Heart right ventricle (tissue), 16 donors: Measurements from ENCODE around the gene STXBP5. TPM values are rescaled to one million over a fixed set of nuclear protein-coding genes. Genes with fewer than 3 reads are reported as not detected.
A peak's percentile ranks its signal among the peaks of the same experiment; 100 is the strongest.

Source experiments
- ATAC-seq, 8 donors: fragments of 200-7000 bp; cut with Tn5 transposase; one replicate each; pipeline ENCODE4 v1.9.1; 2020; ENCODE audit warnings: mild to moderate bottlenecking in 8 of 8, moderate library complexity in 8 of 8, moderate number of reproducible peaks in 1 of 8
- DNase-seq, 2 donors: peaks; one replicate each; pipeline ENCODE4 v3.0.0-alpha.2; 2020
- H3K27ac ChIP-seq, 10 donors: fragments of 200-600 bp; sonication (generic) in 2 of 10; one replicate each; pipeline versions ENCODE4 v1.5.0 to v1.8.0; 2020 to 2022; ENCODE audit warnings: mild to moderate bottlenecking in 3 of 10
- H3K27me3 ChIP-seq, 7 donors: fragments of 200-600 bp; one replicate each; pipeline ENCODE4 v1.8.0; 2021 to 2022; ENCODE audit warnings: mild to moderate bottlenecking in 2 of 7
- H3K36me3 ChIP-seq, 9 donors: fragments of 200-600 bp; sonication (generic) in 1 of 9; one replicate each; pipeline versions ENCODE4 v1.5.0 to v1.8.0; 2020 to 2022; ENCODE audit warnings: mild to moderate bottlenecking in 2 of 9
- H3K4me1 ChIP-seq, 9 donors: fragments of 200-600 bp; sonication (generic) in 1 of 9; one replicate each; pipeline versions ENCODE4 v1.5.0 to v1.8.0; 2020 to 2022; ENCODE audit warnings: mild to moderate bottlenecking in 4 of 9
- H3K4me3 ChIP-seq, 10 donors: fragments of 200-600 bp; sonication (generic) in 2 of 10; one replicate each; pipeline versions ENCODE4 v1.5.0 to v1.8.0; 2020 to 2022; ENCODE audit warnings: mild to moderate bottlenecking in 7 of 10, moderate library complexity in 2 of 10
- H3K9me3 ChIP-seq, 11 donors: fragments of 200-600 bp in 10 of 11; sonication (generic) in 2 of 11; one replicate each; pipeline versions ENCODE4 v1.5.0 to v1.8.0; 2013 to 2022; ENCODE audit warnings: mild to moderate bottlenecking in 2 of 11, control low read depth in 1 of 11, moderate library complexity in 1 of 11
- WGBS, 2 donors: extraction: QIAGEN DNeasy Blood & Tissue Kit; methylation state at CpG; one replicate each; pipeline ENCODE4 v1.1.7; 2013; ENCODE audit warnings: inconsistent platforms in 1 of 2; 5-methylcytosine and 5-hydroxymethylcytosine counted together
- intact Hi-C, 10 donors: fragments of 100-400 bp; cut with DNase I; formaldehyde crosslinking; loops; one replicate each; pipeline versions ENCODE4 v1.11.1 to v1.14.2; 2022
- polyA plus RNA-seq, 2 donors: library from polyadenylated mRNA; stranded (reverse); fragments of 200-250 nt; gene quantifications; one replicate each; pipeline ENCODE4 v1.2.3, GENCODE V29; 2013
- total RNA-seq, 10 donors: library from RNA; stranded (reverse); fragmentation: NEBNext Ultra II Directional in 3 of 10; extraction: Animal tissue kit (Norgen Biotek cat#: 25700) in 3 of 10; gene quantifications; one replicate each; pipeline versions ENCODE4 v1.2.1 to v1.2.4, GENCODE V29; 2021 to 2023
- TF ChIP-seq, protein P1 (sequence below), 9 donors: fragments of 200-600 bp; sonication (generic) in 2 of 9; IDR thresholded peaks; one replicate each; pipeline versions ENCODE4 v1.5.0 to v1.8.0; 2021 to 2022; ENCODE audit warnings: antibody characterized with exemption in 9 of 9, mild to moderate bottlenecking in 5 of 9, moderate library complexity in 1 of 9
- donor health status: Arrhythmogenic right ventricular cardiomyopathy.
- donor health status: ischemic (EF 13 %, LVEDD 7.1; RV severe dilation, severe dysfunction).
- donor health status: healthy with polysubstance abuse.
- donor health status: DM: no; HTN: yes; CAD: no.
- donor health status: DM: no; HTN: no; CAD: no.
- donor health status: ischemic (EF 25% LVEDD 6.9; RV normal size, moderate dysfunction).
- donor health status: ischemic (EF 25% LVEDD 5.7; RV mildly dilated, moderate dysfunction).
- donor health status: healthy.
- donor health status: DM: yes; HTN: yes; CAD: no.
- donor health status: Ischemic cardiomyopathy.
- donor health status: ischemic (EF 35%, LVEDD 5.7; RV mildly dilated, moderate dysfunction).
- donor health status: nonischemic (EF 11% LVEDD 7.7; RV severe dilation, severe dysfunction).
- donor health status: DM: yes; HTN: yes; CAD: no.
- donor health status: PGD.
- donor health status: ischemic (EF 29% LVEDD 5.4; RV normal size, mild dysfunction).
- donor health status: nonischemic (EF 23%, LVEDD 6.1; RV moderate dilation, normal function).

Gene STXBP5
- total and polyA plus RNA-seq, 12 donors: 2.8 to 23.2 (median 13.4) TPM

DNA sequence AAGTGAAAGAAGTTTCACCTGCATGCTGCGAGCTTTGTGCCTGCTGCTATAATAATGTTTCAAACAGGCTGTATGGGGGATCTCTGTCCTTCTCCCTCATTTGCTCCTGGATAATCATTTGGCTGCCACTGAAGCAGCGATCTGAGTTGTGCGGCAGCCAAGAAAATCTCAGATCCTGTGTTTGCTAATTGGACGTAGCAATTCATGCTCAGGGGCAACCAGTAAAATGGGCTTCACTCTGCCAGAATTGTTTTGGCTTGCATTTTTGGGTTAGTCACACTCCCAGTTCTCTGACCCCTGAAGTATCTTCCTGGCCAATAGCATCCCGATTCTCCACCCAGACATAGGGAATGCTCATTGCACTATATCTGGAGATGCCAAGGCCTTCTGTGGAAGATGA lies 13.7 kb upstream of the STXBP5 start:
- no peaks in the 10 kb centered on the region for H3K36me3 ChIP-seq
- peaks cover 0 to 9% (median 0%) of the 10 kb centered on the region in 9 donors for H3K4me1 ChIP-seq
- no peak overlapping the region for H3K27ac ChIP-seq
- H3K4me3 ChIP-seq: no peak overlapping the region
- no peaks in the 10 kb centered on the region for H3K27me3 ChIP-seq
- ATAC-seq: no peak
- H3K9me3 ChIP-seq: no peaks in the 10 kb centered on the region
- no peak for DNase-seq
- TF ChIP-seq, protein P1, sequence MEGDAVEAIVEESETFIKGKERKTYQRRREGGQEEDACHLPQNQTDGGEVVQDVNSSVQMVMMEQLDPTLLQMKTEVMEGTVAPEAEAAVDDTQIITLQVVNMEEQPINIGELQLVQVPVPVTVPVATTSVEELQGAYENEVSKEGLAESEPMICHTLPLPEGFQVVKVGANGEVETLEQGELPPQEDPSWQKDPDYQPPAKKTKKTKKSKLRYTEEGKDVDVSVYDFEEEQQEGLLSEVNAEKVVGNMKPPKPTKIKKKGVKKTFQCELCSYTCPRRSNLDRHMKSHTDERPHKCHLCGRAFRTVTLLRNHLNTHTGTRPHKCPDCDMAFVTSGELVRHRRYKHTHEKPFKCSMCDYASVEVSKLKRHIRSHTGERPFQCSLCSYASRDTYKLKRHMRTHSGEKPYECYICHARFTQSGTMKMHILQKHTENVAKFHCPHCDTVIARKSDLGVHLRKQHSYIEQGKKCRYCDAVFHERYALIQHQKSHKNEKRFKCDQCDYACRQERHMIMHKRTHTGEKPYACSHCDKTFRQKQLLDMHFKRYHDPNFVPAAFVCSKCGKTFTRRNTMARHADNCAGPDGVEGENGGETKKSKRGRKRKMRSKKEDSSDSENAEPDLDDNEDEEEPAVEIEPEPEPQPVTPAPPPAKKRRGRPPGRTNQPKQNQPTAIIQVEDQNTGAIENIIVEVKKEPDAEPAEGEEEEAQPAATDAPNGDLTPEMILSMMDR (IDR thresholded peaks at IDR 0.05): no peak
- intact Hi-C loops: no loop called here
- WGBS, 2 donors: 84 to 92% methylated on average over 5 of the region's 5 CpGs

DNA sequence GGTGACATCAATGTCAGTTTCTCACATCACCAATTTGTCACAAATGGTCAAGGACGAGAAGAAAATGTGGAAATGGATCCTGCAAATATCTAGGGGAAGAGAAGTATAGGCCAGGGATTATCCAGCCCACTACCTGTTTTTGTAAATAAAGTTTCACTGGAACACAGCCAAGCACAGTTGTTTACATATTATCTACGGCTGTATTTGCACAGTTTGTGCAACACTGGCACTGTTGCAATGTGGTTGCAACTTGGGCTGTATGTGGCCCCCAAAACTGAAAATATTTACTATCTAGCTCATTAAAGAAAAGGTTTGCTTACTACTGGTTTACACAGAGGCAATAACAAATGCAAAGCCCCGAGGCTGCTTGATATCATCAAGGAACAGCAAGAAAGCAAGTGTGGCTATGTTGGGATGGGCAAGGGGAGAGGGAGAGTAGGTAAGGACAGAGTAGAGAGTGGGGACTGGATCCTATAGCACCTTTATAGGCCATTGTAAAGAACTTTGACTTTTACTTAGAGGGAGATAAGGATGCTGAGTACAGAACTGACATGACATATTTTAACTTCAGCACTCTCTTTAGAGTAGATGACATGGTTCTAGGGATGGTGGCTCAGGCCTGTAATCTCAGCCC lies 11.8 kb upstream of the STXBP5 start:
- H3K4me1 ChIP-seq: peaks cover 0 to 10% (median 0%) of the 10 kb centered on the region in 9 donors
- TF ChIP-seq, protein P1 (IDR thresholded peaks at IDR 0.05): no peak
- H3K27me3 ChIP-seq: no peaks in the 10 kb centered on the region
- H3K4me3 ChIP-seq: no peak overlapping the region
- no peaks in the 10 kb centered on the region for H3K9me3 ChIP-seq
- no peak overlapping the region for H3K27ac ChIP-seq
- no peaks in the 10 kb centered on the region for H3K36me3 ChIP-seq
- 84 to 86% methylated on average over 3 of the region's 3 CpGs for WGBS, 2 donors
- no peak for DNase-seq
- intact Hi-C loops: no loop called here
- ATAC-seq: no peak

DNA sequence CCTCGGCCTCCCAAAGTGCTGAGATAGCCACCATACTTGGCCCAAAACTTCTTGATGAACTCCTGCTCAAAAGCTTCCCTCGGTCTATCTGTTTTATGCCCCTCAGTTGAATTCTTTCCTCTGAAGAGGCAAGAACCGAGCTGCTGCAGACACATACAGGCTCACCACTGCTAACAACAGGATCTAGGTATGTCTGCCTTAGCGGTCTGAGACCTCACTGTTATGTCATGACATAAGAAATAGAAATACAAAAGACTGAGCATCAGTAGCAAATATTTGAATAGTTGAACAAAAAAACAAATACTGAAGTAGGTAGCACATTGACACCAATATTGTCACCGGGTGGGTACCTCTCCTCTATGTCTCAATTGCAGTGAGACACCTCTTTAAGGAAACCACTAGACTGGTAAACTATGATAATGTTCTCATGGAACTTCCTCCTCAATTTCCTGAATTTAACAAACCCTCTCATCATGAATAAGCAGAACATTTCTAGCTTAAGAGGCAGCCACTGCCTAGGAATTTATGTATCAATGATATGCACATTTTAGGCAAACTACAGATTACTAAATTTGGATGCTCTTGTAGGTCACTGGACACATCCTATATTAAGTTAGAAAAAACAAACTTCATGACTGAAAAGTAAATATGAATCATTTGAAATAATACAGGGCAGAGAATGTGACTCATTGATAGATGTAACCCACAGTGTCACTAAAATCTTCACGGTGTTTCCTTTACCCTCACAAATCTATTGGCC lies 9.4 kb upstream of the STXBP5 start:
- peak overlapping the region in 1 of 10 donors; percentile 67 for H3K27ac ChIP-seq
- no peaks in the 10 kb centered on the region for H3K27me3 ChIP-seq
- ATAC-seq (no peak), DNase-seq (no peak)
- peaks cover 0 to 10% (median 0%) of the 10 kb centered on the region in 9 donors for H3K4me1 ChIP-seq
- 85 to 92% methylated on average over 6 of the region's 6 CpGs for WGBS, 2 donors
- H3K4me3 ChIP-seq: no peak overlapping the region
- intact Hi-C loops: no loop called here
- H3K9me3 ChIP-seq: no peaks in the 10 kb centered on the region
- no peaks in the 10 kb centered on the region for H3K36me3 ChIP-seq
- TF ChIP-seq, protein P1 (IDR thresholded peaks at IDR 0.05): no peak

DNA sequence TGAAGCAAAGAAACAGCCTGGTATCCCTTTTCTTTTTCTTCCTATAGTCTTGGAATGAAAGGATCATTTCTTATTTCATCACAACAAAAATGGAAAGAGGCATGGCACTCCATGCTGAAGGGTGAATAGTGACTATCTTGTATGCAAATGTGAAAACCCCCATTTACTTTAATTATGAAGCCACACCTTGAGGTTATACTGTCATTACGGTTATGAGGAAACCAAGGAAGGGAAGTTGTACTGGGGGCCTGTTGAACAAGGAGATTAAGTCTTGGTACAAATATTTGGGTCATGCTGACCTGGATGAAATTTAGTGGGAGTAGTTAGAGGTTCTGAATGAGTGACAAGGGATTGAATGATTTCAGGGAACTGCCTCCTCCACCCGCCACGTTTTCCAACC lies 8.7 kb upstream of the STXBP5 start:
- no peaks in the 10 kb centered on the region for H3K36me3 ChIP-seq
- H3K27ac ChIP-seq: peak overlapping the region in 1 of 10 donors; percentile 67
- TF ChIP-seq, protein P1 (IDR thresholded peaks at IDR 0.05): no peak
- ATAC-seq: no peak
- H3K27me3 ChIP-seq: no peaks in the 10 kb centered on the region
- H3K4me1 ChIP-seq: peaks cover 0 to 10% (median 0%) of the 10 kb centered on the region in 9 donors
- intact Hi-C loops: no loop called here
- 95 to 96% methylated on average over 3 of the region's 3 CpGs for WGBS, 2 donors
- H3K4me3 ChIP-seq: no peak overlapping the region
- no peak for DNase-seq
- no peaks in the 10 kb centered on the region for H3K9me3 ChIP-seq
